Esophagus muscularis mucosa (tissue), 4 donors: ENCODE results near the gene SEMA4B. TPM values are rescaled to one million over a fixed set of nuclear protein-coding genes. Genes with fewer than 3 reads are reported as not detected.

Experiments used
- DNase-seq: peaks from one replicate; pipeline ENCODE4 v3.0.0-alpha.2; 2017; ENCODE audit errors: extremely low spot score
- H3K27ac ChIP-seq, 4 donors: fragments of 200-600 bp; sonication (generic); replicated peaks in 1 of 4; 1 replicate in 3 of 4; 2 replicates in 1 of 4; pipeline ENCODE4 v1.5.1; 2016 to 2019; ENCODE audit warnings: mild to moderate bottlenecking in 1 of 4
- H3K27me3 ChIP-seq, 4 donors: fragments of 200-600 bp; sonication (generic); one replicate each; pipeline versions ENCODE4 v1.5.1 to v1.6.0; 2016 to 2019
- H3K36me3 ChIP-seq, 4 donors: fragments of 200-600 bp; sonication (generic); one replicate each; pipeline ENCODE4 v1.5.1; 2016 to 2019
- H3K4me1 ChIP-seq, 4 donors: fragments of 200-600 bp; sonication (generic); one replicate each; pipeline ENCODE4 v1.5.1; 2016 to 2019
- H3K4me3 ChIP-seq, 4 donors: fragments of 200-600 bp; sonication (generic); 1 replicate in 2 of 4; 2 replicates in 2 of 4; pipeline ENCODE4 v1.5.1; 2016 to 2019; ENCODE audit warnings: mild to moderate bottlenecking in 4 of 4, moderate library complexity in 1 of 4
- H3K9me3 ChIP-seq, 4 donors: fragments of 200-600 bp; sonication (generic); 1 replicate in 3 of 4; 2 replicates in 1 of 4; pipeline ENCODE4 v1.5.1; 2016 to 2019
- CTCF ChIP-seq, 3 experiments: fragments of 200-600 bp in 2 of 3; fragments of 450-650 bp in 1 of 3; sonication (generic) in 2 of 3; IDR thresholded peaks; one replicate each; pipeline ENCODE4 v1.5.1; 2017 to 2019; ENCODE audit warnings: antibody characterized with exemption in 3 of 3, mild to moderate bottlenecking in 2 of 3, moderate library complexity in 1 of 3
- EP300 ChIP-seq: sonication (generic); formaldehyde crosslinking; IDR thresholded peaks from one replicate; pipeline ENCODE4 v1.6.1; 2017; ENCODE audit warnings: antibody characterized with exemption
- POLR2A ChIP-seq: fragments of 450-650 bp; IDR thresholded peaks from one replicate; pipeline ENCODE4 v1.6.1; 2017; ENCODE audit warnings: antibody characterized with exemption, moderate library complexity, mild to moderate bottlenecking, low read depth
- POLR2AphosphoS5 ChIP-seq, 2 donors: sonication (generic); formaldehyde crosslinking; IDR thresholded peaks; one replicate each; pipeline ENCODE4 v1.6.1; 2017; ENCODE audit warnings: antibody characterized with exemption in 2 of 2
- WGBS: methylation state at CpG from one replicate; pipeline ENCODE4 v1.1.5; 2018; 5-methylcytosine and 5-hydroxymethylcytosine counted together
- intact Hi-C: fragments of 100-400 bp; cut with DNase I; formaldehyde crosslinking; loops from one replicate; pipeline ENCODE4 v1.15.1; 2023
- total RNA-seq, 4 donors: library from RNA; depleted of rRNA; stranded (reverse); fragments of >200 nt; gene quantifications; one replicate each; pipeline versions ENCODE4 v1.1.0 to v1.2.1, GENCODE V29; 2016

SEMA4B gene
- total RNA-seq, 4 donors from 2014 or later: 30.7 to 68.3 (median 43.4) TPM

GRCh38 chr15:90174140-90174875 lies 26.8 kb upstream of the SEMA4B start:
- Histone ChIP-seq H3K27ac (peak overlapping the region; percentile 86 to 93 (median 90)), H3K4me3 (peak overlapping the region; percentile 2 to 30 (median 26)), H3K9me3 (no peaks in the 10 kb centered on the region), H3K36me3 (no peaks in the 10 kb centered on the region), H3K27me3 (no peaks in the 10 kb centered on the region), H3K4me1 (peaks cover 22 to 38% (median 33%) of the 10 kb centered on the region in 4 donors)
- intact Hi-C loops: no loop called here
- WGBS: 44% methylated on average over 18 of the region's 25 CpGs
- TF ChIP-seq EP300: peak; percentile 92
- TF ChIP-seq POLR2A: no peak
- TF ChIP-seq CTCF (IDR thresholded peaks at IDR 0.05): no peak
- peak; percentile 83 to 84 for TF ChIP-seq POLR2AphosphoS5 (IDR thresholded peaks at IDR 0.05)
- peak; percentile 95 for DNase-seq

GRCh38 chr15:90177012-90177411 lies 24.1 kb upstream of the SEMA4B start:
- no peaks in the 10 kb centered on the region for H3K36me3 ChIP-seq
- DNase-seq: no peak
- no peaks in the 10 kb centered on the region for H3K27me3 ChIP-seq
- peaks cover 22 to 55% (median 44%) of the 10 kb centered on the region in 4 donors for H3K4me1 ChIP-seq
- intact Hi-C loops: no loop called here
- no peak overlapping the region for H3K4me3 ChIP-seq
- peak overlapping the region; percentile 86 to 93 (median 90) for H3K27ac ChIP-seq
- TF ChIP-seq CTCF (IDR thresholded peaks at IDR 0.05) (no peak), POLR2A (no peak), EP300 (no peak), POLR2AphosphoS5 (IDR thresholded peaks at IDR 0.05) (no peak)
- no peaks in the 10 kb centered on the region for H3K9me3 ChIP-seq
- 89% methylated on average over 9 of the region's 9 CpGs for WGBS

- intact Hi-C loops: no loop called here
- H3K36me3 ChIP-seq: no peaks in the 10 kb centered on the region
- H3K4me1 ChIP-seq: peaks cover 28 to 65% (median 52%) of the 10 kb centered on the region in 4 donors
- H3K4me3 ChIP-seq: no peak overlapping the region
- DNase-seq: no peak
- no peaks in the 10 kb centered on the region for H3K27me3 ChIP-seq
- 81% methylated on average over 8 of the region's 10 CpGs for WGBS
- TF ChIP-seq POLR2A (no peak), POLR2AphosphoS5 (IDR thresholded peaks at IDR 0.05) (no peak)
- no peaks in the 10 kb centered on the region for H3K9me3 ChIP-seq
- peak overlapping the region in 1 of 4 donors; percentile 12 for H3K27ac ChIP-seq
These were observed 22.4 kb upstream of the SEMA4B start for GRCh38 chr15:90178468-90179435.

- Histone ChIP-seq H3K36me3 (no peaks in the 10 kb centered on the region), H3K27ac (peak overlapping the region; percentile 37 to 100 (median 96)), H3K4me1 (peaks cover 14 to 64% (median 53%) of the 10 kb centered on the region in 4 donors), H3K9me3 (no peaks in the 10 kb centered on the region), H3K27me3 (peaks cover 0 to 4% (median 1%) of the 10 kb centered on the region in 4 donors), H3K4me3 (no peak overlapping the region)
- DNase-seq: no peak
- intact Hi-C loops: no loop called here
- TF ChIP-seq EP300 (no peak), CTCF (IDR thresholded peaks at IDR 0.05) (no peak), POLR2AphosphoS5 (IDR thresholded peaks at IDR 0.05) (no peak), POLR2A (no peak)
- 38% methylated on average over 2 of the region's 2 CpGs for WGBS
These were observed 19.4 kb upstream of the SEMA4B start for GRCh38 chr15:90181776-90182175.
